GM18858 (cell line): ENCODE results near the gene ATP2B1.

ENCODE experiments used
- ATAC-seq: cut with Tn5 transposase; IDR thresholded peaks from one replicate; pipeline ENCODE4 v1.9.1; 2021; ENCODE audit not compliant: unreplicated experiment

ATP2B1 gene

GRCh38 chr12:89662623-89663022 is 46.0 kb downstream of the ATP2B1 start:
- no peak for ATAC-seq

- ATAC-seq, result no peak
Observed at GRCh38 chr12:89661706-89662330, 46.8 kb downstream of the ATP2B1 start.

GRCh38 chr12:89657739-89658138 is 50.9 kb downstream of the ATP2B1 start:
- ATAC-seq, result no peak

GRCh38 chr12:89657066-89657465 is 51.6 kb downstream of the ATP2B1 start:
- no peak for ATAC-seq

GRCh38 chr12:89655841-89656240 is 52.8 kb downstream of the ATP2B1 start:
- no peak for ATAC-seq

- no peak for ATAC-seq
Observed at GRCh38 chr12:89651192-89651591, 57.4 kb downstream of the ATP2B1 start.

GRCh38 chr12:89650239-89650638 is 58.4 kb downstream of the ATP2B1 start:
- ATAC-seq, result no peak

- no peak for ATAC-seq
Observed at GRCh38 chr12:89649820-89650219, 58.8 kb downstream of the ATP2B1 start.

GRCh38 chr12:89649139-89649538 is 59.5 kb downstream of the ATP2B1 start:
- no peak for ATAC-seq

- ATAC-seq, result no peak
Observed at GRCh38 chr12:89648211-89648930, 60.3 kb downstream of the ATP2B1 start.

- ATAC-seq, result no peak
Observed at GRCh38 chr12:89645434-89645833, 63.2 kb downstream of the ATP2B1 start.

- ATAC-seq, result no peak
Observed at GRCh38 chr12:89642959-89643358, 65.7 kb downstream of the ATP2B1 start.

- no peak for ATAC-seq
Observed at GRCh38 chr12:89636776-89637160, 71.9 kb downstream of the ATP2B1 start.

- ATAC-seq, result no peak
Observed at GRCh38 chr12:89636052-89636775, 72.4 kb downstream of the ATP2B1 start.

GRCh38 chr12:89634508-89634907 is 74.1 kb downstream of the ATP2B1 start:
- no peak for ATAC-seq

- no peak for ATAC-seq
Observed at GRCh38 chr12:89632778-89633177, 75.9 kb downstream of the ATP2B1 start.

- no peak for ATAC-seq
Observed at GRCh38 chr12:89622115-89622514, 86.5 kb downstream of the ATP2B1 start.

GRCh38 chr12:89621521-89621920 is 87.1 kb downstream of the ATP2B1 start:
- ATAC-seq, result no peak

GRCh38 chr12:89619764-89620163 is 88.9 kb downstream of the ATP2B1 start:
- no peak for ATAC-seq

- no peak for ATAC-seq
Observed at GRCh38 chr12:89618113-89618862, 90.3 kb downstream of the ATP2B1 start.

GRCh38 chr12:89610366-89610765 is 98.3 kb downstream of the ATP2B1 start:
- no peak for ATAC-seq
